HepG2 (cell line): Measurements from ENCODE around the gene UBE4A. TPM values are rescaled to one million over a fixed set of nuclear protein-coding genes. Genes with fewer than 3 reads are reported as not detected.

Experiments used
- CCDC6 ChIP-seq: sonication (generic); formaldehyde crosslinking; IDR thresholded peaks from 2 replicates; pipeline ENCODE4 v1.8.1; 2022; ENCODE audit warnings: mild to moderate bottlenecking, missing genetic modification reagents, moderate library complexity
- CENPX ChIP-seq: sonication (generic); formaldehyde crosslinking; IDR thresholded peaks from 2 replicates; pipeline ENCODE4 v1.9.0; 2021; ENCODE audit warnings: mild to moderate bottlenecking, missing genetic modification reagents, moderate library complexity
- DNMT3B ChIP-seq: conservative IDR thresholded peaks from 2 replicates; pipeline ENCODE4 v1.6.1; 2016; ENCODE audit warnings: missing biosample characterization, control low read depth
- HDAC2 ChIP-seq: sonication (generic); formaldehyde crosslinking; IDR thresholded peaks from 2 replicates; pipeline ENCODE4 v1.4.0; 2020; ENCODE audit warnings: missing genetic modification reagents
- HNF4G ChIP-seq, 2 experiments: sonication (generic) in 1 of 2; formaldehyde crosslinking in 1 of 2; IDR thresholded peaks; 2 replicates each; pipeline versions ENCODE4 v1.4.0 to v1.6.1; 2011 to 2020; ENCODE audit warnings: borderline replicate concordance in 2 of 2, low read depth in 2 of 2, mild to moderate bottlenecking in 2 of 2, low read length in 1 of 2, missing genetic modification reagents in 1 of 2, moderate library complexity in 1 of 2
- MEF2D ChIP-seq: sonication (generic); formaldehyde crosslinking; IDR thresholded peaks from 2 replicates; pipeline ENCODE4 v1.5.1; 2020; ENCODE audit warnings: mild to moderate bottlenecking, missing genetic modification reagents
- NR2F6 ChIP-seq, 2 experiments: IDR thresholded peaks; 2 replicates each; pipeline ENCODE4 v1.6.1; 2016; ENCODE audit warnings: antibody characterized with exemption in 1 of 2, mild to moderate bottlenecking in 1 of 2
- PHF5A ChIP-seq: IDR thresholded peaks from one replicate; pipeline ENCODE4 v1.6.1; 2018; ENCODE audit warnings: low read depth, missing genetic modification reagents; ENCODE audit not compliant: unreplicated experiment
- RBFOX2 ChIP-seq: fragments of 200-400 bp; formaldehyde crosslinking; IDR thresholded peaks from 2 replicates; pipeline ENCODE4 v1.6.1; 2017; ENCODE audit warnings: low read depth, mild to moderate bottlenecking, low read length
- RFXANK ChIP-seq: IDR thresholded peaks from 2 replicates; pipeline ENCODE4 v1.6.1; 2016
- SIN3B ChIP-seq: fragments of 150-350 bp; IDR thresholded peaks from 2 replicates; pipeline ENCODE4 v1.6.1; 2014; ENCODE audit warnings: low read length
- SIX4 ChIP-seq: sonication (generic); formaldehyde crosslinking; IDR thresholded peaks from 2 replicates; pipeline ENCODE4 v1.4.0; 2020; ENCODE audit warnings: missing genetic modification reagents
- SRY ChIP-seq: sonication (generic); formaldehyde crosslinking; IDR thresholded peaks from 2 replicates; pipeline ENCODE4 v1.8.0; 2022; ENCODE audit warnings: mild to moderate bottlenecking, missing genetic modification reagents
- TBP ChIP-seq: sonication (generic); formaldehyde crosslinking; IDR thresholded peaks from 2 replicates; pipeline ENCODE4 v1.5.0; 2020; ENCODE audit warnings: missing genetic modification reagents
- TOPORS ChIP-seq: sonication (generic); formaldehyde crosslinking; IDR thresholded peaks from 2 replicates; pipeline ENCODE4 v1.8.0; 2023; ENCODE audit warnings: mild to moderate bottlenecking, missing genetic modification reagents
- ZFP90 ChIP-seq: sonication (generic); formaldehyde crosslinking; IDR thresholded peaks from 2 replicates; pipeline ENCODE4 v1.8.0; 2022; ENCODE audit warnings: missing genetic modification reagents, mild to moderate bottlenecking, inconsistent platforms, borderline replicate concordance
- ZNF121 ChIP-seq: sonication (generic); formaldehyde crosslinking; IDR thresholded peaks from 2 replicates; pipeline ENCODE4 v1.5.0; 2020; ENCODE audit warnings: mild to moderate bottlenecking, missing genetic modification reagents
- ZNF3 ChIP-seq: IDR thresholded peaks from 2 replicates; pipeline ENCODE4 v1.7.0; 2017; ENCODE audit warnings: inconsistent platforms
- ZNF557 ChIP-seq: sonication (generic); formaldehyde crosslinking; IDR thresholded peaks from 2 replicates; pipeline ENCODE4 v1.4.0; 2020; ENCODE audit warnings: missing genetic modification reagents
- ZNF777 ChIP-seq: sonication (generic); formaldehyde crosslinking; IDR thresholded peaks from 2 replicates; pipeline ENCODE4 v1.4.0; 2020; ENCODE audit warnings: missing genetic modification reagents
- polyA plus RNA-seq, 8 experiments: library from polyadenylated mRNA; depleted of rRNA in 3 of 8; stranded (reverse) in 7 of 8; unstranded in 1 of 8; fragments of >200 nt; fragmentation: Illumina TruSeq in 4 of 8; extraction: Trizol in 4 of 8; gene quantifications; 2 replicates each; pipeline versions ENCODE4 v1.2.1 to v1.2.3, GENCODE V29; 2011 to 2016; ENCODE audit warnings: low read depth in 4 of 8, missing spikeins in 1 of 8, mixed read lengths in 1 of 8; ENCODE audit not compliant: insufficient read depth in 1 of 8
- total RNA-seq, 5 experiments: library from RNA; depleted of rRNA; stranded (reverse); fragments of >200 nt; fragmentation: Illumina TruSeq; extraction: Trizol; gene quantifications; 2 replicates each; pipeline ENCODE4 v1.2.3, GENCODE V29; 2016; ENCODE audit warnings: low read depth in 1 of 5
- TF ChIP-seq, protein P1 (sequence below): sonication (generic); formaldehyde crosslinking; IDR thresholded peaks from 2 replicates; pipeline ENCODE4 v1.9.0; 2021; ENCODE audit warnings: missing genetic modification reagents, borderline replicate concordance
- TF ChIP-seq, protein P2 (sequence below): sonication (generic); formaldehyde crosslinking; IDR thresholded peaks from 2 replicates; pipeline ENCODE4 v1.9.0; 2021; ENCODE audit warnings: missing genetic modification reagents, mild to moderate bottlenecking, borderline replicate concordance
- TF ChIP-seq, protein P3 (sequence below): sonication (generic); formaldehyde crosslinking; IDR thresholded peaks from 2 replicates; pipeline ENCODE4 v1.8.0; 2022; ENCODE audit warnings: mild to moderate bottlenecking, missing genetic modification reagents, moderate library complexity
- TF ChIP-seq, protein P4 (sequence below): sonication (generic); formaldehyde crosslinking; IDR thresholded peaks from 2 replicates; pipeline ENCODE4 v1.4.0; 2020; ENCODE audit warnings: mild to moderate bottlenecking, missing genetic modification reagents
- TF ChIP-seq, protein P5 (sequence below): IDR thresholded peaks from 2 replicates; pipeline ENCODE4 v1.6.1; 2016; ENCODE audit warnings: mild to moderate bottlenecking, missing biosample characterization, missing genetic modification reagents

Gene UBE4A
- total and polyA plus RNA-seq, 2 of the 13 experiments (the other 11 are each of a cell fraction or from before 2014, with no cell fraction given) = 15.1 to 32.7 TPM

DNA sequence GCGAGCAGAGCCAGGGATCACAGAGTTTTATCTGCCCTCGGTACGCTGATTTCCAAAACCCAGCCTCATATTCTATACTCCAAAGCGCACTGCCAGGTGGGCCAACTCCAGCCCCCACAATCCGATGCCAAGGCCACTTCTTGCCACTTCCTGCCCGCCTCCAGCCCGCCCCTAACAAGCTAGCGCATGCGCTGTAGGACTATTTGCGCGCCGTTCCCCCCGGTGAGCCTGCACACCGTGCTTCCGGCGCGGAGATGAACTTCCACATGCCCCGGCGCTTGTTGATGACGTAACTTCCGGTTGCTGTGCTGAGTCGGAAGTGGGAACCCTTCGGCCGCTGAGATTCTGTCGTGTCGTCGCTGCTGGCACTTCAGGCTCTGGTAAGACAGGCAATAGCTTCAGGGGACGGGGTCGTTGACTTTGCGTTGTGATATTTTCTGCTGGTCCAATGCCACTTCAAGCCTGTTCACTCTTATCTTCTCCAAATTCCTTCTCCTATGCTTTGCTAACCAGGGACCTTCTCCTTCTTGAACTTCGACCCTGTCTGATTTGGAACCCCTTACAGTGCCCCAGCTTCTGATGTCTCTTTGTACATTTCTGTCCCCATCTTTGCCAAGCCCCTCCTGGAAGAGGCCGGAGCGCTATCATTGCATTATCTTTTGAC lies at the start of gene UBE4A (continued):
- TF ChIP-seq, protein P1, sequence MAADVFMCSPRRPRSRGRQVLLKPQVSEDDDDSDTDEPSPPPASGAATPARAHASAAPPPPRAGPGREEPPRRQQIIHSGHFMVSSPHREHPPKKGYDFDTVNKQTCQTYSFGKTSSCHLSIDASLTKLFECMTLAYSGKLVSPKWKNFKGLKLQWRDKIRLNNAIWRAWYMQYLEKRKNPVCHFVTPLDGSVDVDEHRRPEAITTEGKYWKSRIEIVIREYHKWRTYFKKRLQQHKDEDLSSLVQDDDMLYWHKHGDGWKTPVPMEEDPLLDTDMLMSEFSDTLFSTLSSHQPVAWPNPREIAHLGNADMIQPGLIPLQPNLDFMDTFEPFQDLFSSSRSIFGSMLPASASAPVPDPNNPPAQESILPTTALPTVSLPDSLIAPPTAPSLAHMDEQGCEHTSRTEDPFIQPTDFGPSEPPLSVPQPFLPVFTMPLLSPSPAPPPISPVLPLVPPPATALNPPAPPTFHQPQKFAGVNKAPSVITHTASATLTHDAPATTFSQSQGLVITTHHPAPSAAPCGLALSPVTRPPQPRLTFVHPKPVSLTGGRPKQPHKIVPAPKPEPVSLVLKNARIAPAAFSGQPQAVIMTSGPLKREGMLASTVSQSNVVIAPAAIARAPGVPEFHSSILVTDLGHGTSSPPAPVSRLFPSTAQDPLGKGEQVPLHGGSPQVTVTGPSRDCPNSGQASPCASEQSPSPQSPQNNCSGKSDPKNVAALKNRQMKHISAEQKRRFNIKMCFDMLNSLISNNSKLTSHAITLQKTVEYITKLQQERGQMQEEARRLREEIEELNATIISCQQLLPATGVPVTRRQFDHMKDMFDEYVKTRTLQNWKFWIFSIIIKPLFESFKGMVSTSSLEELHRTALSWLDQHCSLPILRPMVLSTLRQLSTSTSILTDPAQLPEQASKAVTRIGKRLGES (CRISPR knock-in tag) = no peak
- no peak for TF ChIP-seq TBP (CRISPR knock-in tag)
- peak; percentile 70; the same call in 1 of the 2 replicates for TF ChIP-seq ZFP90 (CRISPR knock-in tag)
- no peak for TF ChIP-seq ZNF121 (CRISPR knock-in tag)
- TF ChIP-seq MEF2D (CRISPR knock-in tag) = peak; percentile 89
- 0 out of 2 replicates have a peak, but pooled peaks have one; percentile 34 for TF ChIP-seq SIX4 (CRISPR knock-in tag)
- TF ChIP-seq, protein P2, sequence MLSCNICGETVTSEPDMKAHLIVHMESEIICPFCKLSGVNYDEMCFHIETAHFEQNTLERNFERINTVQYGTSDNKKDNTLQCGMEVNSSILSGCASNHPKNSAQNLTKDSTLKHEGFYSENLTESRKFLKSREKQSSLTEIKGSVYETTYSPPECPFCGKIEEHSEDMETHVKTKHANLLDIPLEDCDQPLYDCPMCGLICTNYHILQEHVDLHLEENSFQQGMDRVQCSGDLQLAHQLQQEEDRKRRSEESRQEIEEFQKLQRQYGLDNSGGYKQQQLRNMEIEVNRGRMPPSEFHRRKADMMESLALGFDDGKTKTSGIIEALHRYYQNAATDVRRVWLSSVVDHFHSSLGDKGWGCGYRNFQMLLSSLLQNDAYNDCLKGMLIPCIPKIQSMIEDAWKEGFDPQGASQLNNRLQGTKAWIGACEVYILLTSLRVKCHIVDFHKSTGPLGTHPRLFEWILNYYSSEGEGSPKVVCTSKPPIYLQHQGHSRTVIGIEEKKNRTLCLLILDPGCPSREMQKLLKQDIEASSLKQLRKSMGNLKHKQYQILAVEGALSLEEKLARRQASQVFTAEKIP (CRISPR knock-in tag) = no peak
- TF ChIP-seq ZNF557 (CRISPR knock-in tag) = no peak
- TF ChIP-seq, protein P3, sequence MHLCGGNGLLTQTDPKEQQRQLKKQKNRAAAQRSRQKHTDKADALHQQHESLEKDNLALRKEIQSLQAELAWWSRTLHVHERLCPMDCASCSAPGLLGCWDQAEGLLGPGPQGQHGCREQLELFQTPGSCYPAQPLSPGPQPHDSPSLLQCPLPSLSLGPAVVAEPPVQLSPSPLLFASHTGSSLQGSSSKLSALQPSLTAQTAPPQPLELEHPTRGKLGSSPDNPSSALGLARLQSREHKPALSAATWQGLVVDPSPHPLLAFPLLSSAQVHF (CRISPR knock-in tag) = no peak
- TF ChIP-seq PHF5A (CRISPR knock-in tag) = peak; percentile 70
- no peak for TF ChIP-seq CCDC6
- TF ChIP-seq HDAC2 (CRISPR knock-in tag) = peak; percentile 91
- TF ChIP-seq, protein P4, sequence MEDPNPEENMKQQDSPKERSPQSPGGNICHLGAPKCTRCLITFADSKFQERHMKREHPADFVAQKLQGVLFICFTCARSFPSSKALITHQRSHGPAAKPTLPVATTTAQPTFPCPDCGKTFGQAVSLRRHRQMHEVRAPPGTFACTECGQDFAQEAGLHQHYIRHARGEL (CRISPR knock-in tag) = no peak
- peak; percentile 83 for TF ChIP-seq RBFOX2
- TF ChIP-seq TOPORS (CRISPR knock-in tag) = peak; percentile 77
- no peak for TF ChIP-seq CENPX
- TF ChIP-seq SRY (CRISPR knock-in tag) = peak; percentile 49; the same call in 1 of the 2 replicates
- TF ChIP-seq ZNF777 (CRISPR knock-in tag) = peak; percentile 55; the same call in 1 of the 2 replicates
- no peak for TF ChIP-seq HNF4G (IDR thresholded peaks at IDR 0.05; ENCODE audit: borderline replicate concordance, low read depth, low read length)
- TF ChIP-seq HNF4G (CRISPR knock-in tag; IDR thresholded peaks at IDR 0.05; ENCODE audit: borderline replicate concordance, low read depth) = peak; percentile 36; the same call in 1 of the 2 replicates
- TF ChIP-seq SIN3B = peak; percentile 79
- TF ChIP-seq ZNF3 = no peak
- TF ChIP-seq RFXANK (CRISPR knock-in tag) = 0 out of 2 replicates have a peak, but pooled peaks have one; percentile 54
- TF ChIP-seq NR2F6 (IDR thresholded peaks at IDR 0.05) = peak; percentile 23; the same call in 1 of the 2 replicates
- peak; percentile 57; the same call in 1 of the 2 replicates for TF ChIP-seq NR2F6 (CRISPR knock-in tag; IDR thresholded peaks at IDR 0.05)
- TF ChIP-seq, protein P5, sequence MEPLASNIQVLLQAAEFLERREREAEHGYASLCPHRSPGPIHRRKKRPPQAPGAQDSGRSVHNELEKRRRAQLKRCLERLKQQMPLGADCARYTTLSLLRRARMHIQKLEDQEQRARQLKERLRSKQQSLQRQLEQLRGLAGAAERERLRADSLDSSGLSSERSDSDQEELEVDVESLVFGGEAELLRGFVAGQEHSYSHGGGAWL (CRISPR knock-in tag) = peak; percentile 90
- no peak for TF ChIP-seq DNMT3B (CRISPR knock-in tag)
